Measurements from ENCODE around the gene WWOX. TPM values are rescaled to one million over a fixed set of nuclear protein-coding genes. Genes with fewer than 3 reads are reported as not detected.

WWOX gene
- total RNA-seq, 1 donor from 2014 or later, result 17.8 TPM

DNA sequence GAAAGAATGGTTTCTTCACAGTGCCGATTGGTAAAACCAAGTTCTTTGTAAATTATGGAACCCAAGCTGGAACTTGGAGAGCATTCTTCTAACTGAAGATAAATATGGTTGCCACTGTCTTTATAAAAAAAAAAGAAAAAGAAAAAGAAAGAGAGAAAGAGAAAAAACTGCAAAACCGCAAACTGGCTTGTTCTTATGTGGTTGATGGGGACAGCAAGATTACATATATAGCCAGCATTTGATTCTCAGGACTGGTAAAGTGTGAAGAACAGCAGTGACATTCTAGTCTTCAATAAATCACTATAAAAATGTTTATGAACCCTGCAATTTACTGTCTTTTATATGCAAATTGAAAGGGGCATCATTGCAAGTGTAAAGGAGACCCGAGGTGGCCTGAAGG lies 896.0 kb downstream of the WWOX start:
- Mint-ChIP-seq H3K27me3 (ENCODE audit: insufficient read depth) (no peaks in the 10 kb centered on the region), H3K9me3 (no peaks in the 10 kb centered on the region), H3K4me1 (ENCODE audit: low read depth) (no peaks in the 10 kb centered on the region), H3K4me3 (no peak overlapping the region), H3K27ac (no peak overlapping the region), H3K36me3 (ENCODE audit: low read depth) (no peaks in the 10 kb centered on the region)
- no peak for DNase-seq (ENCODE audit: low spot score)
- intact Hi-C loops (cut with micrococcal nuclease), result no loop called here

DNA sequence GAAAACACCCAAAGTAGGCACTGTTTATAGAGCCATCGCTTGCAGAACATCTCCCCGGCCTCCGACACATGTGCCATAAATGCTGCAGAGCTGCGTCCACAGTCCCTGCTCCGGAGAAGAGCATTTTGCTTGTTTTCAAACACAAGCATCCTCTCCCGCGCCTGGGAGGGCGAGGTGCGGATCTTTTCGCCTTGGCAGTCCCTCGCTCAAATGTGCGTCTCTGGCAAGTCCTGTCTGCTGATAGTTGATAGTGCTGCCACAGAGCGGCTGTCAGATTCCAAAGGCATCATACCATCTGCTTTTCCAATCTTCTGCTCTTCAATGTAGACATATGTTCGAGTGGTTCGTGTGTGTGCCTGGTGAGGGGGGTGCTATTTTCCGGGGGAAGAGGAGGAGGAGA lies 897.3 kb downstream of the WWOX start:
- Mint-ChIP-seq H3K27me3 (ENCODE audit: insufficient read depth) (no peaks in the 10 kb centered on the region), H3K9me3 (no peaks in the 10 kb centered on the region), H3K4me1 (ENCODE audit: low read depth) (no peaks in the 10 kb centered on the region), H3K27ac (no peak overlapping the region), H3K4me3 (no peak overlapping the region), H3K36me3 (ENCODE audit: low read depth) (no peaks in the 10 kb centered on the region)
- no peak for DNase-seq (ENCODE audit: low spot score)
- intact Hi-C loops (cut with micrococcal nuclease), result no loop called here

DNA sequence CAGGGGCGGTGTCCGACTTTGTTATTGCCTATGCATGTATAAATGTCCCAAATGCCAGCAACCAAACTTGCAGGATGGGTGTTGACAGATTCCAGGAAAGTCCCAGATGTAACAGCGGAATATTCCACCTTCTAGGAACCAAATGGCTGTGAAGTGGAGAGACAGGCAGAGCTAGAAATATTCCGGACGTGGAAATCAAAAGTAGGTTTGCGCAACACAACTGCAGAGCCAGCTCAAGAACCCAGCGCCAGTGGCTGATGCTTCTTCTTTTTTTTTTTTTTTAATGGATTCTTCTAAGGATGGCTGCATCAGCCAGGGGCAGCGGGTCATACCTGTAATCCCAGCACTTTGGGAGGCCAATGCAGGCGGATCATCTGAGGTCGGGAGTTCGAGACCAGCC lies 899.4 kb downstream of the WWOX start:
- no peak for DNase-seq (ENCODE audit: low spot score)
- H3K27ac Mint-ChIP-seq, result no peak overlapping the region
- intact Hi-C loops (cut with micrococcal nuclease), result no loop called here
- H3K9me3 Mint-ChIP-seq, result no peaks in the 10 kb centered on the region
- no peaks in the 10 kb centered on the region for H3K27me3 Mint-ChIP-seq (ENCODE audit: insufficient read depth)
- H3K36me3 Mint-ChIP-seq (ENCODE audit: low read depth), result no peaks in the 10 kb centered on the region
- H3K4me1 Mint-ChIP-seq (ENCODE audit: low read depth), result no peaks in the 10 kb centered on the region
- H3K4me3 Mint-ChIP-seq, result no peak overlapping the region

- Mint-ChIP-seq H3K4me3 (no peak overlapping the region), H3K36me3 (ENCODE audit: low read depth) (no peaks in the 10 kb centered on the region), H3K4me1 (ENCODE audit: low read depth) (no peaks in the 10 kb centered on the region), H3K27me3 (ENCODE audit: insufficient read depth) (no peaks in the 10 kb centered on the region), H3K27ac (no peak overlapping the region), H3K9me3 (no peaks in the 10 kb centered on the region)
- DNase-seq (ENCODE audit: low spot score), result no peak
- intact Hi-C loops (cut with micrococcal nuclease), result no loop called here
Observed at GRCh38 chr16:79001156-79001967, 901.9 kb downstream of the WWOX start.

GRCh38 chr16:79003026-79003609 lies 903.7 kb downstream of the WWOX start:
- intact Hi-C loops (cut with micrococcal nuclease), result no loop called here
- Mint-ChIP-seq H3K4me3 (no peak overlapping the region), H3K9me3 (peaks cover 3% of the 10 kb centered on the region), H3K36me3 (ENCODE audit: low read depth) (no peaks in the 10 kb centered on the region), H3K27ac (no peak overlapping the region), H3K4me1 (ENCODE audit: low read depth) (no peaks in the 10 kb centered on the region), H3K27me3 (ENCODE audit: insufficient read depth) (no peaks in the 10 kb centered on the region)
- DNase-seq (ENCODE audit: low spot score), result no peak

GRCh38 chr16:79004309-79004708 lies 904.9 kb downstream of the WWOX start:
- no peak overlapping the region for H3K4me3 Mint-ChIP-seq
- intact Hi-C loops (cut with micrococcal nuclease), result no loop called here
- no peaks in the 10 kb centered on the region for H3K36me3 Mint-ChIP-seq (ENCODE audit: low read depth)
- no peaks in the 10 kb centered on the region for H3K27me3 Mint-ChIP-seq (ENCODE audit: insufficient read depth)
- no peaks in the 10 kb centered on the region for H3K4me1 Mint-ChIP-seq (ENCODE audit: low read depth)
- H3K27ac Mint-ChIP-seq, result no peak overlapping the region
- H3K9me3 Mint-ChIP-seq, result peaks cover 3% of the 10 kb centered on the region
- no peak for DNase-seq (ENCODE audit: low spot score)

DNA sequence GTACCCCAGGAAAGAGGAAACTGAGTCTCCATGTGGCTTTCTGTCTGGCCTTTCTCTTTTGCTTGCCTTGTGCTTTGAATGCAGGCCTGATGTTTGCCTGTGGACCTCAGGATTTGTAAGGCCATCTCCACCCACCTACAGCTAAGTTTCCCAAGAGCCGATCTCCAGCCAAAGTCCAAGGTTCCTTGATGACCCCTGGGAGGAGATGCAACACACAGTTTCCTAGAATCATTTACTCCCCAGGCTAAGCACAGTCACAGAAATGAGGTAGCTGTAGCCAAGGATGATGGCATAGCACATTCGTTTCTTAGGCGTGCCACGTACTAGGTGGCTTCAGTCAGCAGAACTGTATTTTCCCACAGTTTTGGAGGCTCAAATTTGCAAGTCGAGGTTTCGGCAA lies 905.6 kb downstream of the WWOX start:
- Mint-ChIP-seq H3K36me3 (ENCODE audit: low read depth) (no peaks in the 10 kb centered on the region), H3K27me3 (ENCODE audit: insufficient read depth) (no peaks in the 10 kb centered on the region), H3K4me1 (ENCODE audit: low read depth) (no peaks in the 10 kb centered on the region), H3K4me3 (no peak overlapping the region), H3K9me3 (peaks cover 3% of the 10 kb centered on the region), H3K27ac (no peak overlapping the region)
- intact Hi-C loops (cut with micrococcal nuclease), result loop anchor here (5.0 kb wide), 1 partner anchor 228 kb away; no protein-coding TSS in a partner anchor
- DNase-seq (ENCODE audit: low spot score), result no peak

GRCh38 chr16:79006206-79006605 lies 906.8 kb downstream of the WWOX start:
- H3K4me3 Mint-ChIP-seq, result no peak overlapping the region

GRCh38 chr16:79006765-79007164 lies 907.3 kb downstream of the WWOX start:
- H3K27me3 Mint-ChIP-seq (ENCODE audit: insufficient read depth), result no peaks in the 10 kb centered on the region
- intact Hi-C loops (cut with micrococcal nuclease), result loop anchor here (5.0 kb wide), 1 partner anchor 229 kb away; no protein-coding TSS in a partner anchor

More at GRCh38 chr16:79006206-79006605, 906.8 kb downstream of the WWOX start:
- DNase-seq (ENCODE audit: low spot score), result no peak
- Mint-ChIP-seq H3K9me3 (peaks cover 3% of the 10 kb centered on the region), H3K4me1 (ENCODE audit: low read depth) (no peaks in the 10 kb centered on the region), H3K27me3 (ENCODE audit: insufficient read depth) (no peaks in the 10 kb centered on the region), H3K36me3 (ENCODE audit: low read depth) (no peaks in the 10 kb centered on the region), H3K27ac (no peak overlapping the region)
- intact Hi-C loops (cut with micrococcal nuclease), result loop anchor here (5.0 kb wide), 1 partner anchor 229 kb away; no protein-coding TSS in a partner anchor

DNA sequence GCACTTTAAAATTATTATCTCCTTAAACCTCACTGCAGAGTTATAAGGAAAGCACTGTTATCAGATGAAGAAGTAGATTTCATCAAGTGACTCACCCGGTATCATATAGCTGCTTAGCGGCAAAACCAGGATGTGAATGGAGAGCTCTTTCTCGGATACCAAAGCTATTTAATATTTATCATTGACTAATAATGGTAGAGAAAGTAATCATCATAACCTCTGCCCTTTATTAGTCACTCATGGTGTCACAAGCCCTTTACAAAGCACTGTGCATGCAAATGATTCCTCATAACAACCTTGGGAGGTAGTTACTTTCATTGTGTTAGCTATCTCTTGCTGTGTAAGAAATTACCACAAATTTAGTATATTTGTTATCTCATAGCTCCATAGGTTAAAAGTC lies 908.2 kb downstream of the WWOX start:
- Mint-ChIP-seq H3K27ac (no peak overlapping the region), H3K36me3 (ENCODE audit: low read depth) (no peaks in the 10 kb centered on the region), H3K4me1 (ENCODE audit: low read depth) (no peaks in the 10 kb centered on the region), H3K9me3 (peaks cover 6% of the 10 kb centered on the region), H3K27me3 (ENCODE audit: insufficient read depth) (no peaks in the 10 kb centered on the region), H3K4me3 (no peak overlapping the region)
- no peak for DNase-seq (ENCODE audit: low spot score)
- intact Hi-C loops (cut with micrococcal nuclease), result loop anchor here (5.0 kb wide), 1 partner anchor 230 kb away; no protein-coding TSS in a partner anchor

More at GRCh38 chr16:79006765-79007164, 907.3 kb downstream of the WWOX start:
- no peak overlapping the region for H3K4me3 Mint-ChIP-seq
- H3K27ac Mint-ChIP-seq, result no peak overlapping the region
- H3K4me1 Mint-ChIP-seq (ENCODE audit: low read depth), result no peaks in the 10 kb centered on the region
- no peaks in the 10 kb centered on the region for H3K36me3 Mint-ChIP-seq (ENCODE audit: low read depth)
- DNase-seq (ENCODE audit: low spot score), result no peak
- H3K9me3 Mint-ChIP-seq, result peaks cover 3% of the 10 kb centered on the region

GRCh38 chr16:79008036-79008868 lies 908.8 kb downstream of the WWOX start:
- Mint-ChIP-seq H3K36me3 (ENCODE audit: low read depth) (no peaks in the 10 kb centered on the region), H3K27me3 (ENCODE audit: insufficient read depth) (no peaks in the 10 kb centered on the region), H3K27ac (no peak overlapping the region), H3K4me3 (no peak overlapping the region), H3K4me1 (ENCODE audit: low read depth) (peaks cover under 1% of the 10 kb centered on the region), H3K9me3 (peaks cover 6% of the 10 kb centered on the region)
- no peak for DNase-seq (ENCODE audit: low spot score)
- intact Hi-C loops (cut with micrococcal nuclease), result loop anchor here (5.0 kb wide), 1 partner anchor 231 kb away; no protein-coding TSS in a partner anchor

DNA sequence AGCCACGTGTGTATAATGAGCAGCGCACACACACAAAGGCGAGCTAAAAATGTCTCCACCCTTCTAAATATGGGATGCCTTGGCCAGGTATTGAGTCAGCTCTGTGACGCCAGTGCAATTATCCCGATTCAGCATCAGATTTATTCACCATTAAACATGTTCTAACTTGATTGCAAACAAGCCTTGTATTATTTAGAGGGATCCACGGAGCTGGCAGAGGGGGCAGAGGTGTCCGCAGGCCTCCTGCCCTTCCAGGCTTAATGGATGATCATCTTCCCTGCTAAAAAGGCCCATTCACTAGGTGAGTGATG lies 909.4 kb downstream of the WWOX start:
- H3K27ac Mint-ChIP-seq, result no peak overlapping the region
- H3K4me3 Mint-ChIP-seq, result no peak overlapping the region
- peaks cover 4% of the 10 kb centered on the region for H3K4me1 Mint-ChIP-seq (ENCODE audit: low read depth)
- no peaks in the 10 kb centered on the region for H3K36me3 Mint-ChIP-seq (ENCODE audit: low read depth)
- intact Hi-C loops (cut with micrococcal nuclease), result loop anchor here (5.0 kb wide), 1 partner anchor 232 kb away; no protein-coding TSS in a partner anchor
- H3K9me3 Mint-ChIP-seq, result peaks cover 6% of the 10 kb centered on the region
- no peak for DNase-seq (ENCODE audit: low spot score)
- no peaks in the 10 kb centered on the region for H3K27me3 Mint-ChIP-seq (ENCODE audit: insufficient read depth)

GRCh38 chr16:79009896-79010295 lies 910.4 kb downstream of the WWOX start:
- no peak overlapping the region for H3K27ac Mint-ChIP-seq
- no peaks in the 10 kb centered on the region for H3K36me3 Mint-ChIP-seq (ENCODE audit: low read depth)
- H3K4me1 Mint-ChIP-seq (ENCODE audit: low read depth), result peaks cover 4% of the 10 kb centered on the region
- peaks cover 6% of the 10 kb centered on the region for H3K9me3 Mint-ChIP-seq
- no peak for DNase-seq (ENCODE audit: low spot score)
- no peaks in the 10 kb centered on the region for H3K27me3 Mint-ChIP-seq (ENCODE audit: insufficient read depth)
- intact Hi-C loops (cut with micrococcal nuclease), result loop anchor here (5.0 kb wide), 1 partner anchor 233 kb away; no protein-coding TSS in a partner anchor
- no peak overlapping the region for H3K4me3 Mint-ChIP-seq

Measured in activated T-helper 1 cell treated with anti-CD3 and anti-CD28 coated beads, Interleukin-12 subunit alpha, Interleukin-12 subunit beta, Interleukin-2, Interleukin-4 antibody, amounts not matched to agents 30 ng/mL and 10 ng/mL and 1 ng/mL, durations not matched to agents 14 hours and 24 hours and 36 hours (primary cell).